Breast epithelium (tissue), 3 donors: ENCODE data around the gene UTP3.

ENCODE experiments used
- POLR2A ChIP-seq: fragments of 450-650 bp; IDR thresholded peaks from one replicate; pipeline ENCODE4 v1.6.1; 2016; ENCODE audit warnings: antibody characterized with exemption, mild to moderate bottlenecking, moderate library complexity
- POLR2AphosphoS5 ChIP-seq, 3 donors: sonication (generic); formaldehyde crosslinking; IDR thresholded peaks; one replicate each; pipeline ENCODE4 v1.6.1; 2017; ENCODE audit warnings: antibody characterized with exemption in 3 of 3
- TF ChIP-seq, protein P1 (sequence below), 3 donors: fragments of 450-650 bp; IDR thresholded peaks; one replicate each; pipeline ENCODE4 v1.5.1; 2016 to 2017; ENCODE audit warnings: antibody characterized with exemption in 3 of 3, mild to moderate bottlenecking in 3 of 3, moderate library complexity in 3 of 3

GRCh38 chr4:70721747-70722146, 33.4 kb downstream of the UTP3 start, which contains the start of gene RUFY3:
- TF ChIP-seq, protein P1, sequence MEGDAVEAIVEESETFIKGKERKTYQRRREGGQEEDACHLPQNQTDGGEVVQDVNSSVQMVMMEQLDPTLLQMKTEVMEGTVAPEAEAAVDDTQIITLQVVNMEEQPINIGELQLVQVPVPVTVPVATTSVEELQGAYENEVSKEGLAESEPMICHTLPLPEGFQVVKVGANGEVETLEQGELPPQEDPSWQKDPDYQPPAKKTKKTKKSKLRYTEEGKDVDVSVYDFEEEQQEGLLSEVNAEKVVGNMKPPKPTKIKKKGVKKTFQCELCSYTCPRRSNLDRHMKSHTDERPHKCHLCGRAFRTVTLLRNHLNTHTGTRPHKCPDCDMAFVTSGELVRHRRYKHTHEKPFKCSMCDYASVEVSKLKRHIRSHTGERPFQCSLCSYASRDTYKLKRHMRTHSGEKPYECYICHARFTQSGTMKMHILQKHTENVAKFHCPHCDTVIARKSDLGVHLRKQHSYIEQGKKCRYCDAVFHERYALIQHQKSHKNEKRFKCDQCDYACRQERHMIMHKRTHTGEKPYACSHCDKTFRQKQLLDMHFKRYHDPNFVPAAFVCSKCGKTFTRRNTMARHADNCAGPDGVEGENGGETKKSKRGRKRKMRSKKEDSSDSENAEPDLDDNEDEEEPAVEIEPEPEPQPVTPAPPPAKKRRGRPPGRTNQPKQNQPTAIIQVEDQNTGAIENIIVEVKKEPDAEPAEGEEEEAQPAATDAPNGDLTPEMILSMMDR (IDR thresholded peaks at IDR 0.05) = no peak
- TF ChIP-seq POLR2A (no peak), POLR2AphosphoS5 (IDR thresholded peaks at IDR 0.05) (peak in 1 of 3 donors; percentile 50)
